ENCODE results near the gene SPATA32. TPM values are rescaled to one million over a fixed set of nuclear protein-coding genes. Genes with fewer than 3 reads are reported as not detected.

The SPATA32 gene
- total RNA-seq, 4 donors from 2014 or later, result not detected

GRCh38 chr17:45274033-45274432, 12.1 kb upstream of the SPATA32 start:
- Histone ChIP-seq H3K4me1 (peaks cover 18 to 49% (median 43%) of the 10 kb centered on the region in 4 donors), H3K4me3 (no peak overlapping the region), H3K27me3 (no peaks in the 10 kb centered on the region), H3K36me3 (peaks cover 43 to 60% (median 51%) of the 10 kb centered on the region in 4 donors), H3K9me3 (no peaks in the 10 kb centered on the region), H3K27ac (replicated peaks in 1 of 4) (peak overlapping the region in 1 of 4 donors; percentile 49)
- TF ChIP-seq POLR2A (IDR thresholded peaks at IDR 0.05; ENCODE audit: low read depth) (no peak), POLR2AphosphoS5 (IDR thresholded peaks at IDR 0.05) (no peak), EP300 (IDR thresholded peaks at IDR 0.05) (no peak), CTCF (IDR thresholded peaks at IDR 0.05) (no peak)
- intact Hi-C loops (cut with DNase I), result loop anchor here (5.0 kb wide), 1 partner anchor 52 kb away; the partner anchor contains the start of gene FMNL1
- DNase-seq (ENCODE audit: extremely low spot score), result no peak
- WGBS, result 72% methylated on average over 4 of the region's 5 CpGs

- H3K4me3 ChIP-seq, result no peak overlapping the region
- DNase-seq (ENCODE audit: extremely low spot score), result no peak
- TF ChIP-seq CTCF (IDR thresholded peaks at IDR 0.05) (no peak), POLR2A (IDR thresholded peaks at IDR 0.05; ENCODE audit: low read depth) (no peak), EP300 (IDR thresholded peaks at IDR 0.05) (no peak), POLR2AphosphoS5 (IDR thresholded peaks at IDR 0.05) (no peak)
- H3K36me3 ChIP-seq, result peaks cover 48 to 65% (median 56%) of the 10 kb centered on the region in 4 donors
- 60% methylated on average over 12 of the region's 16 CpGs for WGBS
- H3K27ac ChIP-seq (replicated peaks in 1 of 4), result peak overlapping the region in 1 of 4 donors; percentile 49
- intact Hi-C loops (cut with DNase I), result loop anchor here (5.0 kb wide), 1 partner anchor 51 kb away; the partner anchor contains the start of gene FMNL1
- H3K4me1 ChIP-seq, result peaks cover 16 to 44% (median 38%) of the 10 kb centered on the region in 4 donors
- no peaks in the 10 kb centered on the region for H3K9me3 ChIP-seq
- no peaks in the 10 kb centered on the region for H3K27me3 ChIP-seq
Measured at GRCh38 chr17:45273551-45273957, 11.7 kb upstream of the SPATA32 start.

GRCh38 chr17:45271603-45272002, 9.7 kb upstream of the SPATA32 start:
- H3K27me3 ChIP-seq, result no peaks in the 10 kb centered on the region
- 90% methylated on average over 3 of the region's 3 CpGs for WGBS
- H3K4me3 ChIP-seq, result no peak overlapping the region
- DNase-seq (ENCODE audit: extremely low spot score), result no peak
- H3K9me3 ChIP-seq, result no peaks in the 10 kb centered on the region
- H3K36me3 ChIP-seq, result peaks cover 67 to 84% (median 75%) of the 10 kb centered on the region in 4 donors
- intact Hi-C loops (cut with DNase I), result loop anchor here (5.0 kb wide), 1 partner anchor 49 kb away; the partner anchor contains the start of gene FMNL1
- H3K4me1 ChIP-seq, result peaks cover 0 to 25% (median 19%) of the 10 kb centered on the region in 4 donors
- TF ChIP-seq POLR2AphosphoS5 (IDR thresholded peaks at IDR 0.05) (no peak), CTCF (IDR thresholded peaks at IDR 0.05) (no peak), EP300 (IDR thresholded peaks at IDR 0.05) (no peak), POLR2A (IDR thresholded peaks at IDR 0.05; ENCODE audit: low read depth) (no peak)
- H3K27ac ChIP-seq (replicated peaks in 1 of 4), result no peak overlapping the region

- Histone ChIP-seq H3K9me3 (no peaks in the 10 kb centered on the region), H3K27me3 (no peaks in the 10 kb centered on the region), H3K4me3 (no peak overlapping the region), H3K36me3 (peaks cover 74 to 91% (median 81%) of the 10 kb centered on the region in 4 donors), H3K4me1 (peaks cover 0 to 18% (median 12%) of the 10 kb centered on the region in 4 donors), H3K27ac (replicated peaks in 1 of 4) (no peak overlapping the region)
- TF ChIP-seq POLR2A (IDR thresholded peaks at IDR 0.05; ENCODE audit: low read depth), result no peak
- peak; percentile 35 to 50 (median 36) for TF ChIP-seq CTCF (IDR thresholded peaks at IDR 0.05)
- TF ChIP-seq EP300 (IDR thresholded peaks at IDR 0.05), result no peak
- no peak for TF ChIP-seq POLR2AphosphoS5 (IDR thresholded peaks at IDR 0.05)
- no peak for DNase-seq (ENCODE audit: extremely low spot score)
- 60% methylated on average over 9 of the region's 13 CpGs for WGBS
- intact Hi-C loops (cut with DNase I), result loop anchor here (5.0 kb wide), 1 partner anchor 49 kb away; the partner anchor contains the start of gene FMNL1
Measured at GRCh38 chr17:45270828-45271418, 9.0 kb upstream of the SPATA32 start.
